Neuronal stem cell (in vitro differentiated cells): ENCODE data around the gene DDX1.
A peak's percentile ranks its signal among the peaks of the same experiment; 100 is the strongest.

Source experiments
- DNase-seq: peaks from one replicate; pipeline ENCODE4 v3.0.0-alpha.2; 2013; ENCODE audit warnings: low spot score
- H2AFZ ChIP-seq: one replicate; pipeline ENCODE4 v1.6.1; 2013; ENCODE audit warnings: mild to moderate bottlenecking, low read length, inconsistent platforms
- H2AK5ac ChIP-seq: 2 replicates; pipeline ENCODE4 v1.6.1; 2013; ENCODE audit warnings: low read depth, mild to moderate bottlenecking, inconsistent platforms, low read length, moderate library complexity, mixed read lengths
- H2BK120ac ChIP-seq: 2 replicates; pipeline ENCODE4 v1.6.1; 2013; ENCODE audit warnings: low read depth, mild to moderate bottlenecking, inconsistent platforms, low read length, moderate library complexity, mixed read lengths
- H2BK12ac ChIP-seq: one replicate; pipeline ENCODE4 v1.6.1; 2013; ENCODE audit warnings: low read length, inconsistent platforms
- H2BK15ac ChIP-seq: 2 replicates; pipeline ENCODE4 v1.6.1; 2013; ENCODE audit warnings: mild to moderate bottlenecking, low read length, inconsistent platforms, mixed read lengths
- H2BK5ac ChIP-seq: one replicate; pipeline ENCODE4 v1.6.1; 2013; ENCODE audit warnings: inconsistent platforms, mild to moderate bottlenecking, low read length, moderate library complexity
- H3K14ac ChIP-seq: one replicate; pipeline ENCODE4 v1.6.1; 2013; ENCODE audit warnings: low read length, inconsistent platforms
- H3K18ac ChIP-seq: 2 replicates; pipeline ENCODE4 v1.6.1; 2013; ENCODE audit warnings: low read length, inconsistent platforms
- H3K23ac ChIP-seq: 2 replicates; pipeline ENCODE4 v1.6.1; 2013; ENCODE audit warnings: low read depth, mild to moderate bottlenecking, mixed read lengths, low read length, inconsistent platforms; ENCODE audit not compliant: poor library complexity
- H3K27ac ChIP-seq: replicated peaks from 3 replicates; pipeline ENCODE4 v1.5.1; 2013; ENCODE audit warnings: low read length, inconsistent platforms
- H3K27me3 ChIP-seq, 3 experiments: 2 replicates each; pipeline ENCODE4 v1.6.1; 2013; ENCODE audit warnings: low read length in 3 of 3, mild to moderate bottlenecking in 2 of 3, inconsistent platforms in 1 of 3, low read depth in 1 of 3, mixed read lengths in 1 of 3, moderate library complexity in 1 of 3; ENCODE audit not compliant: control insufficient read depth in 3 of 3, insufficient read depth in 3 of 3
- H3K36me3 ChIP-seq, 2 donors: replicated peaks in 1 of 2; 2 replicates each; pipeline ENCODE4 v1.6.1; 2013; ENCODE audit warnings: low read length in 2 of 2; ENCODE audit not compliant: control insufficient read depth in 2 of 2, insufficient read depth in 2 of 2
- H3K4ac ChIP-seq: 2 replicates; pipeline ENCODE4 v1.6.1; 2013; ENCODE audit warnings: inconsistent platforms, mild to moderate bottlenecking, low read length, moderate library complexity
- H3K4me1 ChIP-seq, 2 donors: 1 replicate in 1 of 2; 2 replicates in 1 of 2; pipeline ENCODE4 v1.6.1; 2013; ENCODE audit warnings: low read length in 2 of 2, low read depth in 1 of 2; ENCODE audit not compliant: control insufficient read depth in 2 of 2, insufficient read depth in 1 of 2
- H3K4me2 ChIP-seq: one replicate; pipeline ENCODE4 v1.6.1; 2013; ENCODE audit warnings: mild to moderate bottlenecking, low read length, inconsistent platforms; ENCODE audit not compliant: insufficient read depth, poor library complexity, severe bottlenecking
- H3K4me3 ChIP-seq, 2 donors: 2 replicates each; pipeline ENCODE4 v1.5.1; 2013; ENCODE audit warnings: low read length in 2 of 2, mild to moderate bottlenecking in 2 of 2, inconsistent platforms in 1 of 2, moderate library complexity in 1 of 2
- H3K79me1 ChIP-seq: one replicate; pipeline ENCODE4 v1.6.1; 2013; ENCODE audit warnings: low read depth, mild to moderate bottlenecking, inconsistent platforms, low read length, moderate library complexity
- H3K9ac ChIP-seq: one replicate; pipeline ENCODE4 v1.6.1; 2013; ENCODE audit warnings: mild to moderate bottlenecking, low read depth, low read length, inconsistent platforms; ENCODE audit not compliant: poor library complexity
- H3K9me3 ChIP-seq, 2 donors: replicated peaks in 1 of 2; 2 replicates each; pipeline versions ENCODE3 to v1.6.1; 2013; ENCODE audit warnings: low read length in 2 of 2, mild to moderate bottlenecking in 2 of 2, inconsistent platforms in 1 of 2, low read depth in 1 of 2, mixed read lengths in 1 of 2, moderate library complexity in 1 of 2; ENCODE audit not compliant: control insufficient read depth in 2 of 2, insufficient read depth in 1 of 2
- H4K8ac ChIP-seq: one replicate; pipeline ENCODE4 v1.6.1; 2013; ENCODE audit warnings: low read depth, mild to moderate bottlenecking, inconsistent platforms, low read length, moderate library complexity
- H4K91ac ChIP-seq: one replicate; pipeline ENCODE4 v1.6.1; 2013; ENCODE audit warnings: low read length, low read depth, mild to moderate bottlenecking, inconsistent platforms; ENCODE audit not compliant: poor library complexity
- WGBS, 2 donors: extraction: QIAGEN DNeasy Blood & Tissue Kit; methylation state at CpG; one replicate each; pipeline ENCODE4 v1.1.7; 2013; ENCODE audit warnings: missing lambda C conversion rate in 2 of 2, mixed read lengths in 1 of 2; ENCODE audit not compliant: insufficient read length in 2 of 2, insufficient replicate concordance in 1 of 2; ENCODE audit errors: extremely low coverage in 2 of 2; 5-methylcytosine and 5-hydroxymethylcytosine counted together

DDX1 gene

DNA sequence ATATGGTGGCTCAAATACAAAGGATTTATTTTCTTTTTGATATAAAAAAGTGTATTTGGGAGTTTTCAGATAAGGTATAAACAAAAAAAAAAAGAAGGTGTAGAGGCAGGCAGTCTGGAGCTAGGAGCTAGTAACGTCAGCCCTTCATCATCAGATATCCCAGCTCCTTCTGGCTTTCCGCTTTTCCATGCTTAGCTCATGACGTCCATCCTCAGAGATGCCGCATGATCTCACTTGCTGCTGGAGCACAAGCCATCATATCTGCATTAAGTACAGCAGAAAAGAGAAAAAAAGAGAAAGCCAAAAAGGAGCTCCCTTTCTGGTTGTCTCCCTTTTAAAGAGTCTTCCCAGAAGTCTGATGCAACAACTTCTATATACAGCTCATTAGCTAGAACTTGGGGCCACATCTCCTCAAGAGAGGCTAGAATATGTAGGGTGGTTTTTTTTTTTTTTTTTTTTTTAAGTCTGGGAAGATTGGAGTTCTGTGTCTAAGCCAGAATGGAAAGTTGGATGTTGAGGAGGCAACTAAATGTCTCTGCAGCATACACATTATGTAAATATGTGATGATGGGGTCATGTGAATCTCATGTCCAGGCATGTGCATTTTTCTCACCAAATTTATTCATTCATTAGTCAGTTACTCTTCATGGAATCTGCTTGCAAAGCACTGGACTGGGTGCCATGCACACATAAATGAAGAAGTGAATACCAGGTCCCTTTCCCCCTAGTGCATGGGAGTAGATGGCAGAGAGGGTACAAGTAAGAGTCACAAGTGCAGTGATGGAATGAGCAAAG is 52.3 kb downstream of the DDX1 start:
- no peak overlapping the region for H3K9ac ChIP-seq
- peak overlapping the region; percentile 20 for H3K18ac ChIP-seq
- H2AFZ ChIP-seq: no peak overlapping the region
- no peak overlapping the region for H4K91ac ChIP-seq
- no peak overlapping the region for H3K14ac ChIP-seq
- no peak overlapping the region for H2BK12ac ChIP-seq
- H3K79me1 ChIP-seq: no peaks in the 10 kb centered on the region
- WGBS, 2 donors: no CpG with 5 or more reads among the region's 4 CpGs
- no peak overlapping the region for H2BK120ac ChIP-seq
- peaks cover 13 to 25% of the 10 kb centered on the region in 2 donors for H3K4me1 ChIP-seq
- no peaks in the 10 kb centered on the region for H3K27me3 ChIP-seq
- peaks cover 0 to 12% of the 10 kb centered on the region in 2 donors for H3K36me3 ChIP-seq
- no peak overlapping the region for H2BK15ac ChIP-seq
- H3K4ac ChIP-seq: no peak overlapping the region
- no peak for DNase-seq
- no peak overlapping the region for H3K4me2 ChIP-seq
- H3K4me3 ChIP-seq: no peak overlapping the region
- no peak overlapping the region for H2AK5ac ChIP-seq
- no peak overlapping the region for H4K8ac ChIP-seq
- no peak overlapping the region for H2BK5ac ChIP-seq
- peaks cover 6 to 16% of the 10 kb centered on the region in 2 donors for H3K9me3 ChIP-seq
- no peak overlapping the region for H3K27ac ChIP-seq
- no peak overlapping the region for H3K23ac ChIP-seq

DNA sequence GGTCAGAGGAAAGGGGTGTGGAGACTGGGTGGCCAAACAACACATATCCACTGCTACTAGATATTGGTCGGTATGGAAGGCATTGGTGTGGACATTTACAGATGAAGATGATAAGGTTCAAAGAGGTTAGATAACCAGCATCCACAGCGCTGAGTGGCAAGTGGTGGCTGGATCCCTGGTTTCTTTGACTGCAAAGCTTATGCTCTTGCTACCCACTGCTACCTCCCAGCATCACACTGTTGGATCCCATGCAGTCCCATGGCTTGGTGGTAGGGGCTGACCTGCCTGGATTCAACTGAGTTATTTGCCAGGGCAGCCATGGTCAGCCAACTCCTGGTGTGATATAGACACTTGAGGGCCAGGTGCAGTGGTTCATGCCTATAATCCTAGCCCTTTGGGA is 53.6 kb downstream of the DDX1 start:
- no peak overlapping the region for H2AK5ac ChIP-seq
- H3K36me3 ChIP-seq: peaks cover 0 to 7% of the 10 kb centered on the region in 2 donors
- no peak overlapping the region for H3K4ac ChIP-seq
- no peak overlapping the region for H3K4me2 ChIP-seq
- H3K9ac ChIP-seq: no peak overlapping the region
- no peak overlapping the region for H3K18ac ChIP-seq
- no peak overlapping the region for H2BK120ac ChIP-seq
- no peak overlapping the region for H3K14ac ChIP-seq
- H2BK5ac ChIP-seq: no peak overlapping the region
- no peak overlapping the region for H3K4me3 ChIP-seq
- H3K79me1 ChIP-seq: no peaks in the 10 kb centered on the region
- peak overlapping the region; percentile 2 for H2BK12ac ChIP-seq
- no peak overlapping the region for H2AFZ ChIP-seq
- no peak overlapping the region for H4K8ac ChIP-seq
- WGBS, 2 donors: no CpG with 5 or more reads among the region's 2 CpGs
- no peak overlapping the region for H4K91ac ChIP-seq
- H3K23ac ChIP-seq: no peak overlapping the region
- peaks cover 6 to 16% of the 10 kb centered on the region in 2 donors for H3K9me3 ChIP-seq
- H3K27ac ChIP-seq: no peak overlapping the region
- H3K27me3 ChIP-seq: no peaks in the 10 kb centered on the region
- DNase-seq: no peak
- H2BK15ac ChIP-seq: no peak overlapping the region
- peaks cover 14 to 25% of the 10 kb centered on the region in 2 donors for H3K4me1 ChIP-seq

GRCh38 chr2:15645720-15646385 is 54.2 kb downstream of the DDX1 start:
- Histone ChIP-seq H2BK12ac (no peak overlapping the region), H3K14ac (no peak overlapping the region), H2BK15ac (no peak overlapping the region), H3K79me1 (no peaks in the 10 kb centered on the region), H2BK5ac (no peak overlapping the region), H3K4ac (no peak overlapping the region), H4K91ac (no peak overlapping the region), H3K9ac (no peak overlapping the region), H3K4me3 (no peak overlapping the region), H3K36me3 (peaks cover 0 to 7% of the 10 kb centered on the region in 2 donors), H3K4me2 (no peak overlapping the region), H3K9me3 (peaks cover 6 to 15% of the 10 kb centered on the region in 2 donors), H2AK5ac (no peak overlapping the region), H3K4me1 (peaks cover 14 to 25% of the 10 kb centered on the region in 2 donors), H4K8ac (no peak overlapping the region), H2BK120ac (no peak overlapping the region), H3K18ac (peak overlapping the region; percentile 24), H3K27me3 (no peaks in the 10 kb centered on the region), H3K27ac (no peak overlapping the region), H2AFZ (no peak overlapping the region), H3K23ac (no peak overlapping the region)
- WGBS, 2 donors: no CpG with 5 or more reads among the region's 9 CpGs
- no peak for DNase-seq

- no CpG with 5 or more reads among the region's 6 CpGs for WGBS, 2 donors
- DNase-seq: no peak
- Histone ChIP-seq H3K4ac (no peak overlapping the region), H3K4me3 (no peak overlapping the region), H2BK15ac (no peak overlapping the region), H3K9me3 (peaks cover 2 to 7% of the 10 kb centered on the region in 2 donors), H3K4me1 (peaks cover 16 to 25% of the 10 kb centered on the region in 2 donors), H3K9ac (no peak overlapping the region), H2AFZ (no peak overlapping the region), H2AK5ac (no peak overlapping the region), H3K36me3 (no peaks in the 10 kb centered on the region), H3K27me3 (no peaks in the 10 kb centered on the region), H3K4me2 (no peak overlapping the region), H2BK120ac (no peak overlapping the region), H3K18ac (no peak overlapping the region), H2BK12ac (no peak overlapping the region), H4K91ac (no peak overlapping the region), H2BK5ac (no peak overlapping the region), H3K14ac (no peak overlapping the region), H4K8ac (no peak overlapping the region), H3K79me1 (no peaks in the 10 kb centered on the region), H3K23ac (no peak overlapping the region), H3K27ac (no peak overlapping the region)
These were observed 55.0 kb downstream of the DDX1 start for GRCh38 chr2:15646661-15647060.
